Neural crest cell (in vitro differentiated cells): Measurements from ENCODE around the gene ITGB3BP. TPM values are rescaled to one million over a fixed set of nuclear protein-coding genes. Genes with fewer than 3 reads are reported as not detected.

Source experiments
- DNase-seq: peaks from one replicate; pipeline ENCODE4 v3.0.0; 2021; ENCODE audit warnings: low read depth, mixed read lengths, low spot score
- H3K27ac Mint-ChIP-seq: one replicate; pipeline ENCODE4 v1.8.0; 2021; ENCODE audit warnings: mild to moderate bottlenecking, mixed read lengths; ENCODE audit not compliant: unreplicated experiment
- H3K27me3 Mint-ChIP-seq: 2 replicates; pipeline ENCODE4 v1.8.0; 2021; ENCODE audit warnings: low read depth, mild to moderate bottlenecking, mixed read lengths
- H3K36me3 Mint-ChIP-seq: 2 replicates; pipeline ENCODE4 v1.8.0; 2021; ENCODE audit warnings: low read depth, mild to moderate bottlenecking, mixed read lengths
- H3K4me1 Mint-ChIP-seq: 2 replicates; pipeline ENCODE4 v1.8.0; 2021; ENCODE audit warnings: mixed read lengths
- H3K4me3 Mint-ChIP-seq: one replicate; pipeline ENCODE4 v1.8.0; 2021; ENCODE audit warnings: mild to moderate bottlenecking, mixed read lengths
- H3K9me3 Mint-ChIP-seq: 2 replicates; pipeline ENCODE4 v1.8.0; 2021; ENCODE audit warnings: mixed read lengths
- CTCF ChIP-seq: fragments of 200-600 bp; sonication (generic); conservative IDR thresholded peaks from 2 replicates; pipeline ENCODE4 v1.5.0; 2021; ENCODE audit warnings: antibody characterized with exemption, mild to moderate bottlenecking
- total RNA-seq: library from RNA; stranded (reverse); gene quantifications from 2 replicates; pipeline ENCODE4 v1.2.1, GENCODE V29; 2021

Gene ITGB3BP
- total RNA-seq, 1 donor from 2014 or later = 55.8 TPM

- DNase-seq = no peak
- Mint-ChIP-seq H3K36me3 (no peaks in the 10 kb centered on the region), H3K4me1 (no peaks in the 10 kb centered on the region), H3K4me3 (no peak overlapping the region), H3K27ac (no peak overlapping the region), H3K9me3 (no peaks in the 10 kb centered on the region), H3K27me3 (no peaks in the 10 kb centered on the region)
- TF ChIP-seq CTCF = no peak
Observed at GRCh38 chr1:63533931-63534330, 10.9 kb upstream of the ITGB3BP start.

- Mint-ChIP-seq H3K4me3 (no peak overlapping the region), H3K4me1 (no peaks in the 10 kb centered on the region), H3K27me3 (no peaks in the 10 kb centered on the region), H3K27ac (no peak overlapping the region), H3K9me3 (no peaks in the 10 kb centered on the region), H3K36me3 (peaks cover 2% of the 10 kb centered on the region)
- TF ChIP-seq CTCF = no peak
- no peak for DNase-seq
Observed at GRCh38 chr1:63532727-63533126, 9.7 kb upstream of the ITGB3BP start.

GRCh38 chr1:63524201-63524600, 1.2 kb upstream of the ITGB3BP start:
- Mint-ChIP-seq H3K4me3 (peak overlapping the region; percentile 98), H3K27me3 (no peaks in the 10 kb centered on the region), H3K9me3 (no peaks in the 10 kb centered on the region), H3K4me1 (peaks cover 30% of the 10 kb centered on the region), H3K36me3 (peaks cover 2% of the 10 kb centered on the region), H3K27ac (no peak overlapping the region)
- no peak for DNase-seq
- TF ChIP-seq CTCF = no peak

- DNase-seq = no peak
- no peaks in the 10 kb centered on the region for H3K9me3 Mint-ChIP-seq
- peak overlapping the region; percentile 100 for H3K27ac Mint-ChIP-seq
- no peaks in the 10 kb centered on the region for H3K27me3 Mint-ChIP-seq
- no peak for TF ChIP-seq CTCF
- peaks cover 2% of the 10 kb centered on the region for H3K36me3 Mint-ChIP-seq
- peak overlapping the region; percentile 98 for H3K4me3 Mint-ChIP-seq
- H3K4me1 Mint-ChIP-seq = peaks cover 30% of the 10 kb centered on the region
Observed at GRCh38 chr1:63523738-63524137, 713 bp upstream of the ITGB3BP start.

GRCh38 chr1:63516629-63517028, 6.4 kb downstream of the ITGB3BP start:
- DNase-seq = no peak
- no peak overlapping the region for H3K4me3 Mint-ChIP-seq
- H3K27me3 Mint-ChIP-seq = no peaks in the 10 kb centered on the region
- no peak for TF ChIP-seq CTCF
- H3K9me3 Mint-ChIP-seq = peaks cover 4% of the 10 kb centered on the region
- no peak overlapping the region for H3K27ac Mint-ChIP-seq
- peaks cover 15% of the 10 kb centered on the region for H3K36me3 Mint-ChIP-seq
- peaks cover 4% of the 10 kb centered on the region for H3K4me1 Mint-ChIP-seq

GRCh38 chr1:63512584-63512983, 10.4 kb downstream of the ITGB3BP start:
- no peaks in the 10 kb centered on the region for H3K27me3 Mint-ChIP-seq
- no peak for TF ChIP-seq CTCF
- no peak overlapping the region for H3K27ac Mint-ChIP-seq
- no peak overlapping the region for H3K4me3 Mint-ChIP-seq
- peaks cover 4% of the 10 kb centered on the region for H3K9me3 Mint-ChIP-seq
- peaks cover 15% of the 10 kb centered on the region for H3K36me3 Mint-ChIP-seq
- no peak for DNase-seq
- H3K4me1 Mint-ChIP-seq = no peaks in the 10 kb centered on the region
